PFSK-1 (cell line): ENCODE data around the gene IKBKG.

ENCODE experiments used
- FOXP2 ChIP-seq: optimal IDR thresholded peaks from 2 replicates; pipeline ENCODE3; 2011; ENCODE audit warnings: borderline replicate concordance, control low read depth, inconsistent platforms; ENCODE audit not compliant: insufficient read depth; ENCODE audit errors: extremely low read length, extremely low read depth
- POLR2AphosphoS5 ChIP-seq: IDR thresholded peaks from 2 replicates; pipeline ENCODE4 v1.6.1; 2012; ENCODE audit warnings: low read depth, mild to moderate bottlenecking, control low read depth, low read length, moderate library complexity
- SIN3A ChIP-seq: IDR thresholded peaks from 2 replicates; pipeline ENCODE4 v1.6.1; 2012; ENCODE audit warnings: mild to moderate bottlenecking, low read length, moderate library complexity, borderline replicate concordance; ENCODE audit not compliant: insufficient read depth
- TAF1 ChIP-seq: IDR thresholded peaks from 2 replicates; pipeline ENCODE4 v1.6.1; 2012; ENCODE audit warnings: low read length, control low read depth, borderline replicate concordance; ENCODE audit not compliant: insufficient read depth
- TF ChIP-seq, protein P1 (sequence below), 2 experiments: IDR thresholded peaks; 2 replicates each; pipeline versions ENCODE4 v1.6.1 to v1.8.0; 2011 to 2012; ENCODE audit warnings: low read depth in 2 of 2, low read length in 2 of 2, control low read depth in 1 of 2, inconsistent platforms in 1 of 2, mild to moderate bottlenecking in 1 of 2, moderate library complexity in 1 of 2; ENCODE audit not compliant: insufficient read depth in 1 of 2

DNA sequence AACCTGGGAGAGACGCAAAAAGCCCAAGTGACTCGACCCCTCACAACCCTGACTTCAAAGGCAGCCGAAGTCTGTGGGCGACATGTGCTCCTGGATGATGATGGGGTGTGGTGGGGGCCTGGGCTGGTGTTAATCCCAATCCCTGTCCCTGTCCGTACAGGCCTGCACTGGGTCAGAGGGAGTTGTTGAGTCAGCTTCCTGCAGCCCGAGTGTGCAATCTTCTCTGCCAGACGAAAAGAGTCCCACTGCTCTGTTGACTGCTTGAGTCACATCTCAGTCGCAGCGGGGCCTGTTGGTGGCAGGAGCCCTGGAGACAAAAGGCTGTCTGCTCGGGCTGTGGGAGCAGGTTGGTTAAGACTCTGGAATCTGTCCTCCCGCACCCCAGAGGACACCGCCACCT is 41.7 kb upstream of the IKBKG start:
- TF ChIP-seq POLR2AphosphoS5, result no peak
- no peak for TF ChIP-seq SIN3A
- TF ChIP-seq TAF1, result no peak
- TF ChIP-seq, protein P1, sequence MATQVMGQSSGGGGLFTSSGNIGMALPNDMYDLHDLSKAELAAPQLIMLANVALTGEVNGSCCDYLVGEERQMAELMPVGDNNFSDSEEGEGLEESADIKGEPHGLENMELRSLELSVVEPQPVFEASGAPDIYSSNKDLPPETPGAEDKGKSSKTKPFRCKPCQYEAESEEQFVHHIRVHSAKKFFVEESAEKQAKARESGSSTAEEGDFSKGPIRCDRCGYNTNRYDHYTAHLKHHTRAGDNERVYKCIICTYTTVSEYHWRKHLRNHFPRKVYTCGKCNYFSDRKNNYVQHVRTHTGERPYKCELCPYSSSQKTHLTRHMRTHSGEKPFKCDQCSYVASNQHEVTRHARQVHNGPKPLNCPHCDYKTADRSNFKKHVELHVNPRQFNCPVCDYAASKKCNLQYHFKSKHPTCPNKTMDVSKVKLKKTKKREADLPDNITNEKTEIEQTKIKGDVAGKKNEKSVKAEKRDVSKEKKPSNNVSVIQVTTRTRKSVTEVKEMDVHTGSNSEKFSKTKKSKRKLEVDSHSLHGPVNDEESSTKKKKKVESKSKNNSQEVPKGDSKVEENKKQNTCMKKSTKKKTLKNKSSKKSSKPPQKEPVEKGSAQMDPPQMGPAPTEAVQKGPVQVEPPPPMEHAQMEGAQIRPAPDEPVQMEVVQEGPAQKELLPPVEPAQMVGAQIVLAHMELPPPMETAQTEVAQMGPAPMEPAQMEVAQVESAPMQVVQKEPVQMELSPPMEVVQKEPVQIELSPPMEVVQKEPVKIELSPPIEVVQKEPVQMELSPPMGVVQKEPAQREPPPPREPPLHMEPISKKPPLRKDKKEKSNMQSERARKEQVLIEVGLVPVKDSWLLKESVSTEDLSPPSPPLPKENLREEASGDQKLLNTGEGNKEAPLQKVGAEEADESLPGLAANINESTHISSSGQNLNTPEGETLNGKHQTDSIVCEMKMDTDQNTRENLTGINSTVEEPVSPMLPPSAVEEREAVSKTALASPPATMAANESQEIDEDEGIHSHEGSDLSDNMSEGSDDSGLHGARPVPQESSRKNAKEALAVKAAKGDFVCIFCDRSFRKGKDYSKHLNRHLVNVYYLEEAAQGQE (IDR thresholded peaks at IDR 0.05; ENCODE audit: insufficient read depth in 1 of 2, low read depth in 2 of 2, low read length in 2 of 2), result no peak
- TF ChIP-seq FOXP2, result peak; percentile 6
